OCI-LY7 (cell line): Measurements from ENCODE around the gene FUCA2.

Source experiments
- CTCF ChIP-seq: fragments of 200-600 bp; sonication (generic); conservative IDR thresholded peaks from 2 replicates; pipeline ENCODE4 v1.5.1; 2014; ENCODE audit warnings: mild to moderate bottlenecking, antibody characterized with exemption, low read length, moderate library complexity, mixed read lengths
- EZH2phosphoT487 ChIP-seq: fragments of 200-600 bp; sonication (generic); IDR thresholded peaks from 2 replicates; pipeline ENCODE4 v1.6.1; 2018; ENCODE audit warnings: low read depth, borderline replicate concordance, mild to moderate bottlenecking, mixed run types, antibody characterized with exemption, low read length, moderate library complexity, mixed read lengths

- TF ChIP-seq CTCF: no peak
- TF ChIP-seq EZH2phosphoT487: no peak
Measured at GRCh38 chr6:143490244-143490643, 21.3 kb downstream of the FUCA2 start.
